AG04449 (cell line): Measurements from ENCODE around the gene AFG1L.

ENCODE experiments used
- CTCF ChIA-PET: fragments of 350-600 bp; formaldehyde crosslinking; extraction: SDS; loops from one replicate; lab custom pipeline; 2021; ENCODE audit warnings: antibody characterized with exemption; lab: Yijun Ruan, JAX
- POLR2A ChIA-PET: fragments of 400-600, 350-600 bp; formaldehyde crosslinking; extraction: SDS; loops from one replicate; lab custom pipeline; 2020; ENCODE audit warnings: antibody characterized with exemption, inconsistent platforms; lab: Yijun Ruan, JAX
- DNase-seq: peaks from one replicate; pipeline ENCODE4 v3.0.0-alpha.2; 2010; ENCODE audit warnings: low read depth, low spot score
- H3K4me3 ChIP-seq: 2 replicates; pipeline ENCODE4 v1.5.1; 2011; ENCODE audit warnings: low read depth, mild to moderate bottlenecking, control low read depth, low read length
- CTCF ChIP-seq: IDR thresholded peaks from one replicate; pipeline ENCODE4 v1.5.1; 2011; ENCODE audit warnings: mild to moderate bottlenecking, moderate library complexity, low read length, control low read depth, inconsistent platforms; ENCODE audit not compliant: insufficient read depth; ENCODE audit errors: missing control alignments

Gene AFG1L

GRCh38 chr6:108549741-108550140, 254.9 kb downstream of the AFG1L start:
- ChIA-PET POLR2A (no interaction called here), CTCF (interaction anchor here (1.1 to 3.7 kb wide), 2 partner anchors 344 to 525 kb away, joined by 4 to 20 read pairs; no protein-coding TSS in a partner anchor)
- DNase-seq: no peak
- TF ChIP-seq CTCF: no peak
- H3K4me3 ChIP-seq: no peak overlapping the region

- H3K4me3 ChIP-seq: no peak overlapping the region
- CTCF ChIA-PET: interaction anchor here (1.1 to 6.0 kb wide), 4 partner anchors 8 to 525 kb away, joined by 4 to 41 read pairs (median 18); no protein-coding TSS in a partner anchor
- POLR2A ChIA-PET: no interaction called here
- DNase-seq: no peak
- no peak for TF ChIP-seq CTCF
Observed at GRCh38 chr6:108550256-108550655, 255.4 kb downstream of the AFG1L start.

- no peak overlapping the region for H3K4me3 ChIP-seq
- TF ChIP-seq CTCF: no peak
- ChIA-PET CTCF (interaction anchor here (1.2 to 6.0 kb wide), 3 partner anchors 14 to 518 kb away, joined by 3 to 41 read pairs (median 5); no protein-coding TSS in a partner anchor), POLR2A (no interaction called here)
- no peak for DNase-seq
Observed at GRCh38 chr6:108555399-108556052, 260.7 kb downstream of the AFG1L start.

GRCh38 chr6:108556250-108556649, 261.4 kb downstream of the AFG1L start:
- no peak for TF ChIP-seq CTCF

GRCh38 chr6:108556866-108557493, 262.1 kb downstream of the AFG1L start:
- H3K4me3 ChIP-seq: peak overlapping the region; percentile 65
- no peak for DNase-seq
- no peak for TF ChIP-seq CTCF
- ChIA-PET CTCF (interaction anchor here (0.6 to 4.9 kb wide), 8 partner anchors 15 to 518 kb away, joined by 3 to 21 read pairs (median 4); no protein-coding TSS in a partner anchor), POLR2A (no interaction called here)

More at GRCh38 chr6:108556250-108556649, 261.4 kb downstream of the AFG1L start:
- POLR2A ChIA-PET: no interaction called here
- DNase-seq: no peak
- no peak overlapping the region for H3K4me3 ChIP-seq
- CTCF ChIA-PET: interaction anchor here (0.9 to 4.9 kb wide), 6 partner anchors 14 to 517 kb away, joined by 3 to 21 read pairs (median 4); no protein-coding TSS in a partner anchor
